Mesendoderm (in vitro differentiated cells): Measurements from ENCODE around the gene TMEM109.

Experiments used
- DNase-seq: peaks from one replicate; pipeline ENCODE4 v3.0.0; 2013
- H2AK5ac ChIP-seq: 2 replicates; pipeline ENCODE4 v1.6.1; 2013; ENCODE audit warnings: low read length, inconsistent platforms
- H2BK120ac ChIP-seq: 2 replicates; pipeline ENCODE4 v1.6.1; 2013; ENCODE audit warnings: low read depth, mild to moderate bottlenecking, low read length, moderate library complexity, mixed read lengths
- H2BK15ac ChIP-seq: replicated peaks from 2 replicates; pipeline ENCODE4 v1.6.1; 2013; ENCODE audit warnings: low read depth, mild to moderate bottlenecking, moderate library complexity
- H2BK5ac ChIP-seq: 2 replicates; pipeline ENCODE4 v1.6.1; 2013; ENCODE audit warnings: low read length, inconsistent platforms
- H3K18ac ChIP-seq: 2 replicates; pipeline ENCODE4 v1.6.1; 2013; ENCODE audit warnings: mild to moderate bottlenecking, low read length, mixed read lengths
- H3K23ac ChIP-seq: one replicate; pipeline ENCODE4 v1.6.1; 2013; ENCODE audit warnings: low read length
- H3K27ac ChIP-seq: 2 replicates; pipeline ENCODE4 v1.5.1; 2013; ENCODE audit warnings: low read depth, mild to moderate bottlenecking, inconsistent platforms, low read length, moderate library complexity
- H3K27me3 ChIP-seq: 2 replicates; pipeline ENCODE4 v1.6.1; 2013; ENCODE audit warnings: low read length, control low read depth, mild to moderate bottlenecking, inconsistent platforms; ENCODE audit not compliant: insufficient read depth, poor library complexity
- H3K36me3 ChIP-seq: 2 replicates; pipeline ENCODE4 v1.6.1; 2013; ENCODE audit warnings: low read length, inconsistent platforms; ENCODE audit not compliant: control insufficient read depth, insufficient read depth
- H3K4ac ChIP-seq: one replicate; pipeline ENCODE4 v1.6.1; 2013; ENCODE audit warnings: low read depth, mild to moderate bottlenecking, low read length, moderate library complexity
- H3K4me1 ChIP-seq: 2 replicates; pipeline ENCODE4 v1.6.1; 2013; ENCODE audit warnings: low read depth, low read length, inconsistent platforms; ENCODE audit not compliant: control insufficient read depth
- H3K4me2 ChIP-seq: 2 replicates; pipeline ENCODE4 v1.6.1; 2013; ENCODE audit warnings: low read length
- H3K4me3 ChIP-seq: 2 replicates; pipeline ENCODE4 v1.5.1; 2013; ENCODE audit warnings: mild to moderate bottlenecking, low read length
- H3K56ac ChIP-seq: one replicate; pipeline ENCODE4 v1.6.1; 2013; ENCODE audit warnings: low read length
- H3K79me1 ChIP-seq: 2 replicates; pipeline ENCODE4 v1.6.1; 2013; ENCODE audit warnings: low read length, inconsistent platforms
- H3K79me2 ChIP-seq: 2 replicates; pipeline ENCODE4 v1.6.1; 2013; ENCODE audit warnings: mild to moderate bottlenecking, low read length; ENCODE audit not compliant: control insufficient read depth, insufficient read depth
- H3K9ac ChIP-seq: 2 replicates; pipeline ENCODE4 v1.6.1; 2013; ENCODE audit warnings: low read length, inconsistent platforms
- H4K5ac ChIP-seq: one replicate; pipeline ENCODE4 v1.6.1; 2013; ENCODE audit warnings: low read length
- H4K8ac ChIP-seq: one replicate; pipeline ENCODE4 v1.6.1; 2013; ENCODE audit warnings: low read depth, mild to moderate bottlenecking, control low read depth, low read length, moderate library complexity
- WGBS: extraction: QIAGEN DNeasy Blood & Tissue Kit; methylation state at CpG from one replicate; pipeline ENCODE4 v1.1.7; 2013; ENCODE audit warnings: low lambda C conversion rate, missing lambda C conversion rate; ENCODE audit not compliant: insufficient coverage; ENCODE audit errors: extremely low coverage; 5-methylcytosine and 5-hydroxymethylcytosine counted together

The TMEM109 gene

GRCh38 chr11:60942219-60942618, 28.3 kb downstream of the TMEM109 start:
- Histone ChIP-seq H3K4ac (no peak overlapping the region), H3K4me2 (no peak overlapping the region), H2BK5ac (no peak overlapping the region), H3K4me3 (no peak overlapping the region), H2BK15ac (no peak overlapping the region), H3K27me3 (no peaks in the 10 kb centered on the region), H3K4me1 (no peaks in the 10 kb centered on the region), H3K79me2 (no peaks in the 10 kb centered on the region), H2AK5ac (no peak overlapping the region), H3K79me1 (no peaks in the 10 kb centered on the region), H3K9ac (no peak overlapping the region), H4K8ac (no peak overlapping the region), H4K5ac (no peak overlapping the region), H3K18ac (no peak overlapping the region), H3K27ac (no peak overlapping the region), H3K23ac (no peak overlapping the region), H3K56ac (no peak overlapping the region), H3K36me3 (no peaks in the 10 kb centered on the region), H2BK120ac (no peak overlapping the region)
- no CpG with 5 or more reads among the region's 4 CpGs for WGBS
- DNase-seq, result no peak

GRCh38 chr11:60942970-60943565, 29.1 kb downstream of the TMEM109 start:
- Histone ChIP-seq H3K27ac (no peak overlapping the region), H3K79me1 (no peaks in the 10 kb centered on the region), H2AK5ac (no peak overlapping the region), H4K5ac (no peak overlapping the region), H2BK120ac (no peak overlapping the region), H3K4me3 (no peak overlapping the region), H3K9ac (no peak overlapping the region), H3K36me3 (no peaks in the 10 kb centered on the region), H3K27me3 (no peaks in the 10 kb centered on the region), H3K79me2 (no peaks in the 10 kb centered on the region), H3K23ac (no peak overlapping the region), H2BK5ac (no peak overlapping the region), H3K4me2 (no peak overlapping the region), H4K8ac (no peak overlapping the region), H2BK15ac (no peak overlapping the region), H3K4me1 (no peaks in the 10 kb centered on the region), H3K18ac (no peak overlapping the region), H3K56ac (no peak overlapping the region), H3K4ac (no peak overlapping the region)
- no CpG with 5 or more reads among the region's 9 CpGs for WGBS
- no peak for DNase-seq

- H3K4me3 ChIP-seq, result no peak overlapping the region
- no peaks in the 10 kb centered on the region for H3K79me2 ChIP-seq
- no peak overlapping the region for H2BK15ac ChIP-seq
- no peak overlapping the region for H4K5ac ChIP-seq
- no peak overlapping the region for H2BK120ac ChIP-seq
- no peak overlapping the region for H3K4me2 ChIP-seq
- no peak overlapping the region for H2AK5ac ChIP-seq
- H3K56ac ChIP-seq, result no peak overlapping the region
- H2BK5ac ChIP-seq, result no peak overlapping the region
- no peak overlapping the region for H4K8ac ChIP-seq
- no CpG with 5 or more reads among the region's 11 CpGs for WGBS
- peak; percentile 59 for DNase-seq
- no peak overlapping the region for H3K23ac ChIP-seq
- H3K4ac ChIP-seq, result no peak overlapping the region
- no peak overlapping the region for H3K9ac ChIP-seq
- H3K18ac ChIP-seq, result no peak overlapping the region
- H3K36me3 ChIP-seq, result no peaks in the 10 kb centered on the region
- no peaks in the 10 kb centered on the region for H3K4me1 ChIP-seq
- no peaks in the 10 kb centered on the region for H3K79me1 ChIP-seq
- H3K27ac ChIP-seq, result no peak overlapping the region
- no peaks in the 10 kb centered on the region for H3K27me3 ChIP-seq
Observed at GRCh38 chr11:60944490-60945294, 30.7 kb downstream of the TMEM109 start.

DNA sequence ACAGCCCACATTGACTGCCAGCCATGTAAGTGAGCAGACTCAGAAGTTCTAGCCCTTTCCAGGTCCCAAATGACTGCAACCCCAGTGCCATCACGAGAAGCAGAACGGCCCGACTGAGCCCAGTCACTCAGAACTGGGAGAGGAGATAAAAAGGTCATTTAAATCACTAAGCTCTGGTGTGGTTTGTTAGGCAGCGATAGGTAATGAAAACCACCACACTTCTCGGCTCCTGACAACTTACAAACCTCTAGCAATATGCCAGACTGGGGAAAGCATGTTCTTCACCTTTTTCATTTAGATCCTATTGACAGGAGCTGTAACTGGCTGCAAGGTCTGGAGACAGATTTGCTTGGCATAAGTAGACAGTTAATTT, 31.3 kb downstream of the TMEM109 start:
- Histone ChIP-seq H2BK5ac (no peak overlapping the region), H2BK15ac (no peak overlapping the region), H3K27me3 (no peaks in the 10 kb centered on the region), H3K79me1 (no peaks in the 10 kb centered on the region), H4K5ac (no peak overlapping the region), H4K8ac (no peak overlapping the region), H2BK120ac (no peak overlapping the region), H3K4me1 (no peaks in the 10 kb centered on the region), H3K9ac (no peak overlapping the region), H3K18ac (no peak overlapping the region), H3K27ac (no peak overlapping the region), H3K36me3 (no peaks in the 10 kb centered on the region), H3K23ac (no peak overlapping the region), H2AK5ac (no peak overlapping the region), H3K4ac (no peak overlapping the region), H3K79me2 (no peaks in the 10 kb centered on the region), H3K4me2 (no peak overlapping the region), H3K4me3 (no peak overlapping the region), H3K56ac (no peak overlapping the region)
- no CpG with 5 or more reads among the region's 5 CpGs for WGBS
- no peak for DNase-seq

DNA sequence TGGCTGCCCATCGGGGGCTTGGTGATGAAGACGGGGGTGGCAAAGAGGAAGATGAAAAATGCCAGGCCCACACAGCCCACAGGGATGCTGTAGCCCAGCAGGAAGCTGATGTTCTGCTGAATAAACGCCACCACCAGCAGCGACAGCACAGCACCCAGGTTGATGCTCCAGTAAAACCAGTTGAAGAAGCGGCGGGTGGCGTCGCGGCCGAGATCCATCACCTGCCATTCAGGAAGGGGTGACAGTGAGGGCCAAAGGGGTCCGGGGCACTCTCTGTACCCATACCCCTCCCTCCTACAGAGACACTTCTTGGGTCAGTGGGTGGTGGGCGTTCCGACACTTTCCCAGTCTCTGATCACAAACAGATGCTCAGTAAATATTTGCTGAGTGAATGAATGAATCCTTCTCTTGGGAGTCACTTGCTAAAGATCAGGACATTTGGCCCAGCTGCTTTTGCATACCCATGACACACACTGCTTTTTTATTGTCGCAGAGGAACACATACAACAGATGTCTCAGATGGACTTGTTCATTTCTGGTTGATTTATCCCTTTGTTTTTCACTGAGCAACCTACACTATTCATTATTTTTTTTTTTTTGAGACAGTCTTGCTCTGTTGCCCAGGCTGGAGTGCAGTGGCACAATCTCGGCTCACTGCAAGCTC, 32.8 kb downstream of the TMEM109 start:
- no peak overlapping the region for H3K9ac ChIP-seq
- H3K79me2 ChIP-seq, result no peaks in the 10 kb centered on the region
- no peak overlapping the region for H3K23ac ChIP-seq
- no peaks in the 10 kb centered on the region for H3K79me1 ChIP-seq
- no peaks in the 10 kb centered on the region for H3K4me1 ChIP-seq
- H2BK15ac ChIP-seq, result no peak overlapping the region
- no peak overlapping the region for H3K56ac ChIP-seq
- no peaks in the 10 kb centered on the region for H3K36me3 ChIP-seq
- H3K27ac ChIP-seq, result no peak overlapping the region
- no peak overlapping the region for H3K4ac ChIP-seq
- no peak overlapping the region for H2AK5ac ChIP-seq
- H2BK120ac ChIP-seq, result no peak overlapping the region
- H4K5ac ChIP-seq, result no peak overlapping the region
- no CpG with 5 or more reads among the region's 15 CpGs for WGBS
- H3K27me3 ChIP-seq, result no peaks in the 10 kb centered on the region
- no peak overlapping the region for H4K8ac ChIP-seq
- no peak overlapping the region for H3K18ac ChIP-seq
- H2BK5ac ChIP-seq, result no peak overlapping the region
- H3K4me2 ChIP-seq, result no peak overlapping the region
- DNase-seq, result no peak
- no peak overlapping the region for H3K4me3 ChIP-seq
